GM12892 (cell line): ENCODE measurements around the gene MCOLN1.

Experiments used
- DNase-seq: peaks from one replicate; pipeline ENCODE4 v3.0.0; 2011; ENCODE audit not compliant: insufficient read length
- FAIRE-seq: peaks from 2 replicates; lab custom pipeline; 2011; peaks lifted over from hg19 to GRCh38; lab: Jason Lieb, UNC
- POLR2A ChIP-seq: IDR thresholded peaks from 2 replicates; pipeline ENCODE4 v1.6.1; 2011; ENCODE audit warnings: low read depth, low read length, control low read depth
- POLR2AphosphoS5 ChIP-seq: IDR thresholded peaks from 2 replicates; pipeline ENCODE4 v1.6.1; 2011; ENCODE audit warnings: low read depth, low read length, control low read depth
- TAF1 ChIP-seq: IDR thresholded peaks from 2 replicates; pipeline ENCODE4 v1.6.1; 2011; ENCODE audit warnings: low read depth, mild to moderate bottlenecking, control low read depth, low read length, borderline replicate concordance

Gene MCOLN1

GRCh38 chr19:7506385-7507328 lies 15.8 kb upstream of the MCOLN1 start:
- FAIRE-seq (no peak), DNase-seq (no peak)
- TF ChIP-seq TAF1 (no peak), POLR2AphosphoS5 (no peak), POLR2A (no peak)

- DNase-seq, result no peak
- TF ChIP-seq TAF1 (no peak), POLR2AphosphoS5 (no peak), POLR2A (no peak)
- no peak for FAIRE-seq
These were observed 14.5 kb upstream of the MCOLN1 start for GRCh38 chr19:7507884-7508283.

GRCh38 chr19:7509625-7510024 lies 12.8 kb upstream of the MCOLN1 start:
- DNase-seq (no peak), FAIRE-seq (no peak)
- no peak for TF ChIP-seq POLR2A
- no peak for TF ChIP-seq TAF1

- FAIRE-seq (no peak), DNase-seq (no peak)
- TF ChIP-seq TAF1 (no peak), POLR2A (no peak), POLR2AphosphoS5 (no peak)
These were observed 10.0 kb upstream of the MCOLN1 start for GRCh38 chr19:7512400-7512851.

- FAIRE-seq, result no peak
- DNase-seq, result no peak
- no peak for TF ChIP-seq POLR2A
- TF ChIP-seq TAF1, result no peak
- TF ChIP-seq POLR2AphosphoS5, result no peak
These were observed 8.4 kb upstream of the MCOLN1 start for GRCh38 chr19:7513809-7514642.

- no peak for FAIRE-seq
- no peak for DNase-seq
- TF ChIP-seq POLR2AphosphoS5 (no peak), TAF1 (no peak), POLR2A (no peak)
These were observed 7.2 kb upstream of the MCOLN1 start for GRCh38 chr19:7515110-7515644.

- DNase-seq, result peak; percentile 83
- no peak for TF ChIP-seq POLR2A
- no peak for TF ChIP-seq TAF1
- no peak for TF ChIP-seq POLR2AphosphoS5
- FAIRE-seq, result no peak
These were observed 6.7 kb upstream of the MCOLN1 start, which contains the start of gene ZNF358 for GRCh38 chr19:7515645-7516151. Gene ZNF358 (plus strand): TSS chr19:7516103. CDS start chr19:7519243, 3,140 bp downstream.

- no peak for TF ChIP-seq POLR2AphosphoS5
- TF ChIP-seq TAF1, result no peak
- no peak for TF ChIP-seq POLR2A
- FAIRE-seq, result no peak
These were observed 6.1 kb upstream of the MCOLN1 start for GRCh38 chr19:7516333-7516732.

GRCh38 chr19:7516878-7517277 lies 5.5 kb upstream of the MCOLN1 start:
- DNase-seq (no peak), FAIRE-seq (no peak)
- TF ChIP-seq POLR2AphosphoS5, result no peak
- no peak for TF ChIP-seq TAF1
- TF ChIP-seq POLR2A, result no peak

More at GRCh38 chr19:7516333-7516732, 6.1 kb upstream of the MCOLN1 start:
- DNase-seq, result no peak

- TF ChIP-seq POLR2AphosphoS5, result no peak
- TF ChIP-seq TAF1, result no peak
- no peak for TF ChIP-seq POLR2A
- DNase-seq (no peak), FAIRE-seq (no peak)
These were observed 2.9 kb upstream of the MCOLN1 start for GRCh38 chr19:7519361-7520130.
